ENCODE data around the gene SH3GL1. TPM values are rescaled to one million over a fixed set of nuclear protein-coding genes. Genes with fewer than 3 reads are reported as not detected.

SH3GL1 gene
- total and polyA plus RNA-seq, 9 of the 15 experiments (the other 6 are each of a cell fraction or from before 2014, with no cell fraction given) = 1.7 to 75.3 (median 25.7) TPM

DNA sequence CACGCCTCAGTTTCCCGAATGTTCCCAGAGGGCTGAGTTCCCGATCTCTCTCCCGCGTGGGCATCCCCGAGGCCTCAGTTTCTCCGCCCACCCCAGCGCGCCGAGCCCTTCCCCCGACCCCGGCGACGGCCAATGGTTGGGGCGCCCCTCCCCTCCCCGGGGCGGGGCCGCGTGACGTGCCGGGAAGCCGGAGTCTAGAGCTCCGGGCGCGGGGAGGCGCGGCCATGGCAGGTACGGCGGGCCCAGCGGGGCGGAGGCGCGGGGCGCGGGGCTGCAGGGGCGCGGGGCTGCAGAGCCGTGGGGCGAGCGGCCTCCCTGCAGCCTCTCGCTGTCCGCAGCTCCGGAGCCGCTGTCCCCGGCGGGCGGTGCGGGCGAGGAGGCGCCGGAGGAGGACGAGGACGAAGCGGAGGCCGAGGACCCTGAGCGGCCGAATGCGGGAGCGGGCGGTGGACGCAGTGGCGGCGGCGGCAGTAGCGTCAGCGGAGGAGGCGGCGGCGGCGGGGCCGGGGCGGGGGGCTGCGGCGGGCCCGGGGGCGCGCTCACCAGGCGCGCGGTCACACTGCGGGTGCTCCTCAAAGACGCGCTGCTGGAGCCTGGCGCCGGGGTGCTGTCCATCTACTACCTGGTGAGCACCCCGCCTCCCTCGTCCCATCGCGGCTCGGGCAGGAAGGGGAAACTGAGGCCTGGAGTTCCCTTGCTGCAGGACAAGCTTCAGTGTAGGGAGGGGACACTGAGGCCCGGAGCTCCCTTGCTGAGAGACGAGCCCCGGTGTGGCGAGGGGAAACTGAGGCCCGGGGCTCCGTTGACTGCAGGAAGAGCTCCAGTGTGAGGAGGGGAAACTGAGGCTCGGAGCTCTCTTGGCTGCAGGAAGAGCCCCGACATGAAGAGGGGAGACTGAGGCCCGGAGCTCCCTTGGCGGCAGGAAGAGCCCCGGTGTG is 56.7 kb downstream of the SH3GL1 start, which contains the start of gene MPND (continued):
- TF ChIP-seq, protein P1, sequence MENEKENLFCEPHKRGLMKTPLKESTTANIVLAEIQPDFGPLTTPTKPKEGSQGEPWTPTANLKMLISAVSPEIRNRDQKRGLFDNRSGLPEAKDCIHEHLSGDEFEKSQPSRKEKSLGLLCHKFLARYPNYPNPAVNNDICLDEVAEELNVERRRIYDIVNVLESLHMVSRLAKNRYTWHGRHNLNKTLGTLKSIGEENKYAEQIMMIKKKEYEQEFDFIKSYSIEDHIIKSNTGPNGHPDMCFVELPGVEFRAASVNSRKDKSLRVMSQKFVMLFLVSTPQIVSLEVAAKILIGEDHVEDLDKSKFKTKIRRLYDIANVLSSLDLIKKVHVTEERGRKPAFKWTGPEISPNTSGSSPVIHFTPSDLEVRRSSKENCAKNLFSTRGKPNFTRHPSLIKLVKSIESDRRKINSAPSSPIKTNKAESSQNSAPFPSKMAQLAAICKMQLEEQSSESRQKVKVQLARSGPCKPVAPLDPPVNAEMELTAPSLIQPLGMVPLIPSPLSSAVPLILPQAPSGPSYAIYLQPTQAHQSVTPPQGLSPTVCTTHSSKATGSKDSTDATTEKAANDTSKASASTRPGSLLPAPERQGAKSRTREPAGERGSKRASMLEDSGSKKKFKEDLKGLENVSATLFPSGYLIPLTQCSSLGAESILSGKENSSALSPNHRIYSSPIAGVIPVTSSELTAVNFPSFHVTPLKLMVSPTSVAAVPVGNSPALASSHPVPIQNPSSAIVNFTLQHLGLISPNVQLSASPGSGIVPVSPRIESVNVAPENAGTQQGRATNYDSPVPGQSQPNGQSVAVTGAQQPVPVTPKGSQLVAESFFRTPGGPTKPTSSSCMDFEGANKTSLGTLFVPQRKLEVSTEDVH (IDR thresholded peaks at IDR 0.05; ENCODE audit: low read depth, partially characterized antibody) = no peak
- TF ChIP-seq CBX3 (IDR thresholded peaks at IDR 0.05; ENCODE audit: borderline replicate concordance in 1 of 2, low read length in 2 of 2) (no peak), PTRF (tag; IDR thresholded peaks at IDR 0.05) (no peak), SP1 (CRISPR knock-in tag; IDR thresholded peaks at IDR 0.05) (peak; percentile 45; the same call in 1 of the 2 replicates), CREBBP (IDR thresholded peaks at IDR 0.05; ENCODE audit: low read depth, low read length) (no peak), ZNF695 (CRISPR knock-in tag; IDR thresholded peaks at IDR 0.05) (no peak), SRSF9 (IDR thresholded peaks at IDR 0.05; ENCODE audit: borderline replicate concordance, low read depth, low read length) (no peak), MYNN (IDR thresholded peaks at IDR 0.05) (no peak), MYNN (CRISPR knock-in tag; IDR thresholded peaks at IDR 0.05) (no peak), TCFL5 (CRISPR knock-in tag; conservative IDR thresholded peaks at IDR 0.05) (no peak), SMARCA4 (IDR thresholded peaks at IDR 0.05) (no peak)
- TF ChIP-seq, protein P2, sequence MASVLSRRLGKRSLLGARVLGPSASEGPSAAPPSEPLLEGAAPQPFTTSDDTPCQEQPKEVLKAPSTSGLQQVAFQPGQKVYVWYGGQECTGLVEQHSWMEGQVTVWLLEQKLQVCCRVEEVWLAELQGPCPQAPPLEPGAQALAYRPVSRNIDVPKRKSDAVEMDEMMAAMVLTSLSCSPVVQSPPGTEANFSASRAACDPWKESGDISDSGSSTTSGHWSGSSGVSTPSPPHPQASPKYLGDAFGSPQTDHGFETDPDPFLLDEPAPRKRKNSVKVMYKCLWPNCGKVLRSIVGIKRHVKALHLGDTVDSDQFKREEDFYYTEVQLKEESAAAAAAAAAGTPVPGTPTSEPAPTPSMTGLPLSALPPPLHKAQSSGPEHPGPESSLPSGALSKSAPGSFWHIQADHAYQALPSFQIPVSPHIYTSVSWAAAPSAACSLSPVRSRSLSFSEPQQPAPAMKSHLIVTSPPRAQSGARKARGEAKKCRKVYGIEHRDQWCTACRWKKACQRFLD (CRISPR knock-in tag; IDR thresholded peaks at IDR 0.05) = no peak
- TF ChIP-seq, protein P3, sequence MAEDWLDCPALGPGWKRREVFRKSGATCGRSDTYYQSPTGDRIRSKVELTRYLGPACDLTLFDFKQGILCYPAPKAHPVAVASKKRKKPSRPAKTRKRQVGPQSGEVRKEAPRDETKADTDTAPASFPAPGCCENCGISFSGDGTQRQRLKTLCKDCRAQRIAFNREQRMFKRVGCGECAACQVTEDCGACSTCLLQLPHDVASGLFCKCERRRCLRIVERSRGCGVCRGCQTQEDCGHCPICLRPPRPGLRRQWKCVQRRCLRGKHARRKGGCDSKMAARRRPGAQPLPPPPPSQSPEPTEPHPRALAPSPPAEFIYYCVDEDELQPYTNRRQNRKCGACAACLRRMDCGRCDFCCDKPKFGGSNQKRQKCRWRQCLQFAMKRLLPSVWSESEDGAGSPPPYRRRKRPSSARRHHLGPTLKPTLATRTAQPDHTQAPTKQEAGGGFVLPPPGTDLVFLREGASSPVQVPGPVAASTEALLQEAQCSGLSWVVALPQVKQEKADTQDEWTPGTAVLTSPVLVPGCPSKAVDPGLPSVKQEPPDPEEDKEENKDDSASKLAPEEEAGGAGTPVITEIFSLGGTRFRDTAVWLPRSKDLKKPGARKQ (CRISPR knock-in tag; IDR thresholded peaks at IDR 0.05) = no peak
- TF ChIP-seq, protein P4, sequence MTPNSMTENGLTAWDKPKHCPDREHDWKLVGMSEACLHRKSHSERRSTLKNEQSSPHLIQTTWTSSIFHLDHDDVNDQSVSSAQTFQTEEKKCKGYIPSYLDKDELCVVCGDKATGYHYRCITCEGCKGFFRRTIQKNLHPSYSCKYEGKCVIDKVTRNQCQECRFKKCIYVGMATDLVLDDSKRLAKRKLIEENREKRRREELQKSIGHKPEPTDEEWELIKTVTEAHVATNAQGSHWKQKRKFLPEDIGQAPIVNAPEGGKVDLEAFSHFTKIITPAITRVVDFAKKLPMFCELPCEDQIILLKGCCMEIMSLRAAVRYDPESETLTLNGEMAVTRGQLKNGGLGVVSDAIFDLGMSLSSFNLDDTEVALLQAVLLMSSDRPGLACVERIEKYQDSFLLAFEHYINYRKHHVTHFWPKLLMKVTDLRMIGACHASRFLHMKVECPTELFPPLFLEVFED (CRISPR knock-in tag; conservative IDR thresholded peaks at IDR 0.05) = 0 out of 2 replicates have a peak, but pooled peaks have one; percentile 61
- TF ChIP-seq, protein P5, sequence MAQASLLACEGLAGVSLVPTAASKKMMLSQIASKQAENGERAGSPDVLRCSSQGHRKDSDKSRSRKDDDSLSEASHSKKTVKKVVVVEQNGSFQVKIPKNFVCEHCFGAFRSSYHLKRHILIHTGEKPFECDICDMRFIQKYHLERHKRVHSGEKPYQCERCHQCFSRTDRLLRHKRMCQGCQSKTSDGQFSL (CRISPR knock-in tag; IDR thresholded peaks at IDR 0.05) = no peak
- TF ChIP-seq, protein P5 (tag; IDR thresholded peaks at IDR 0.05) = no peak
- TF ChIP-seq, protein P6, sequence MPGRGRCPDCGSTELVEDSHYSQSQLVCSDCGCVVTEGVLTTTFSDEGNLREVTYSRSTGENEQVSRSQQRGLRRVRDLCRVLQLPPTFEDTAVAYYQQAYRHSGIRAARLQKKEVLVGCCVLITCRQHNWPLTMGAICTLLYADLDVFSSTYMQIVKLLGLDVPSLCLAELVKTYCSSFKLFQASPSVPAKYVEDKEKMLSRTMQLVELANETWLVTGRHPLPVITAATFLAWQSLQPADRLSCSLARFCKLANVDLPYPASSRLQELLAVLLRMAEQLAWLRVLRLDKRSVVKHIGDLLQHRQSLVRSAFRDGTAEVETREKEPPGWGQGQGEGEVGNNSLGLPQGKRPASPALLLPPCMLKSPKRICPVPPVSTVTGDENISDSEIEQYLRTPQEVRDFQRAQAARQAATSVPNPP (IDR thresholded peaks at IDR 0.05; ENCODE audit: borderline replicate concordance, insufficient read depth, insufficient read length) = no peak

Data from K562 (cell line).